ENCODE measurements around the gene RAB5B.
"Not testable (repeated sequence)": the region's sequence is repeated elsewhere in the genome, so short reads cannot be mapped to it uniquely, and the experiment has no call there.

The RAB5B gene

DNA sequence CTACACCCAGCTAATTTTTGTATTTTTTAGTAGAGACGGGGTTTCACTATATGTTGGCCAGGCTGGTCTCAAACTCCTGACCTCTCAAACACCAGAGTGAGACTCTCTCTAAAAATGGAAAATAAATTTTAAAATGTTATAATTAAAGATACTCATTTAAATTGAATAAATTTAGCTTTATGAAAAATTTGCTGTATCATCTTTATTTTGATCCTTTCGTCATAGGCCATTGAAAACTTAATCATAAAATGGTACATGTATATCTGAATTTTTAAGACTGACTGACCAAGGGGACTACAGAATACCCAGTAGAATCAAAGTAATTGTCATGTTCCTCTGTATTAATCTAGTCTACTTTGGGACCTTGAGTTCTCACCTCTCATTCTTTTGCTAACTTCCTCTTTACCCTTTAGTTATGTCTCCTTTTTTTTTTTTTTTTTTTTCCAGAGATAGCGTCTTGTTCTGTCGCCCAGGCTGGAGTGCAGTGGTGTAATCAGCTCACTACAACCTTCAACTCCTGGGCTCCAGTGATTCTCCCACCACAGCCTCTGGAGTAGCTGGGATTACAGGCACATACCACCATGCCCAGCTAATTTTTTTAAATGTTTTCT, 9.5 kb downstream of the RAB5B start:
- no peak for DNase-seq

DNA sequence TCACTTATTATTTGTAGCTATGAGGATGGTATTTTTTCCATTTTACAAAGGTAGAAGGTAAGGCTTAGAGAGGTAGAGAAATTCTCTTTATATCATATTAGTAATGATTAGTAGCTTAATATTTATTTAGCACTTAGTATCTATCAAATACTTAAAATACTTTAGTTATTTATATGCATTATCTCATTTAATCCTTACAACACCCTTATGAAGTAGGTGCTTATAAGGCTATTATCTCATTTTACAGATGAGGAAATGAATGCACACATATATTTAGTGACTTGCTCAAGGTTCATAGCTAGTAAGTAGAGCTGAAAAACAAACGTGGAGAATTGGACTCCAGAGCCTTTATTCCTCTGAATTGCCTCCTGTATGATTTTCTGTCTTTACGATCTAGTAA, 11.0 kb downstream of the RAB5B start:
- no peak for DNase-seq

DNA sequence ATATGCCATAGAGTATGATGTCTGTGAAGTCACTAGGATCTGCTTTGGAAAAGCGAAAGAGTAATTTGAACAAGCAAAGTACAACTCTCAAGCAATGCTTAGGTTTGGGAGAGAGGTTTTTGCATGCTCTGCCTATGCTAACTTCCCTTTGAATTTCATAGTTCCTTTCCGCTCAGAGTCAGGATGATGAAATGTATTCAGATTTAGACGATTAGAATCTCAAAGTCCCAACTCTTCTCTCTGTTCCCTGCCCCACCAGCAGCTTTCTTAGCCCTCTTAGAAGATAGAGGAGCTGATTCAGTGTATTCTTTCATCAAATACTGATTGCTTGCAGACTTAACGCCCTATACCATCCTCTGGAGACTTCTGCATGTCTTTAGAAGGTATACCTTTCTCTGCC, 11.5 kb downstream of the RAB5B start:
- no peak for DNase-seq

DNA sequence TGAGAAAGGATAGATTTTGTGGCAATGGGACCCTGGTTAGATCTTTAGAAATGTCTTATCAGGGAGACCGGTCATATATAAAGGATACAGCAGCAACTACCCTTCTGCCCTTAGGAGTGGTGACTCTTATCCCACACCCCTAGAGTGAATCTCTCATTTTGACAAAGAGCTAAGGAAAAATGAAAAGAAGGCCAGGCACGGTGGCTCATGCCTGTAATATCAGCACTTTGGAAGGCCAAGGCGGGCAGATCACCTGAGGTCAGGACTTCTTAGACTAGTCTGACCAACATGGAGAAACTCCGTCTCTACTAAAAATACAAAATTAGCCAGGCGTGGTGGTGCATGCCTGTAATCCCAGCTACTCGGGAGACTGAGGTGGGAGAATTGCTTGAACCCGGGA, 12.1 kb downstream of the RAB5B start:
- DNase-seq: not testable (repeated sequence)

DNA sequence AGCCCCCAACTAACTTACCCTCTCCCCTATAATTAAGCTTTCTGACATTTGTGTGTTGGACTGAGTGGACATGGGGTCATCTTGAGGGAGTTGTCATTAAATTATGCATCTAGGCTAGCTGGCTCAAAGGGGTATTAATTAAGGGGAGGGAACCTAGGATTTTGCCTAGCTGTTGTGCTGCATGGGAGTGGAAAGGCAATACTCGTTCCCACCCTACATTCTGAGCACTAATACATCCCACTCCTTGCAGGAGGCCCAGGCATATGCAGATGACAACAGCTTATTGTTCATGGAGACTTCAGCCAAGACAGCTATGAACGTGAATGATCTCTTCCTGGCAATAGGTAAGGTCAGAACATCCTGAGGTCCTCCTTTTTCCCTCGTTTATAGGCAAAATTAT, 17.2 kb downstream of the RAB5B start:
- no peak for DNase-seq

DNA sequence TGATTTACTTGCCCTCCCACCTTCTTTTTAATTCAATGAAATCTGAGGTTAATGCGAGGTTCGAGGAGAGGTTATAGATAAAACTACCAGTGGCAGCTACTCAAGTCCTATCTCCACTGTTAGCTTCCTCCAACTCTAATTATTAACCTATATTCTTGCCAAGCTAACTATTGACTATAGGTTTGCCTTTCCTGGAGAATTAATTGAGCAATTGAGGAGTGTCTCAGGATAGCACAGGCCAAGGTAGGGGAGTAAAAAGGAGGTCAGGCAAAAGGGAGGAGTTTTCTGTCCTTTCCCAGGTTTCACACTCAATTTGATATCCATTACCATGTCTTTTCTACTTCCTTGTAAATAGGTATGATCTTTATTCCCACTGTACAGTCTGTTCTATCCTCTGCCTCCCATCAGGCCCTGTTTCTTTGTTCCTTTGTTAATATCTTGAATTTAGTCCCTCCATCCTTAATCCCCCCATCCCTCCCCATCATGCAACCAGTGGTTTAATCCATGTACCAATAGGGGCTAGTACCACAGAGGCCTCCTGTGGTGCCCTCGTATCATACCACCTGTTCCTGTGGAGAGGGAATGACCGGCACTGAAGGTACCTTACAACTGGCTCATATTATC, 19.5 kb downstream of the RAB5B start:
- DNase-seq: no peak

DNA sequence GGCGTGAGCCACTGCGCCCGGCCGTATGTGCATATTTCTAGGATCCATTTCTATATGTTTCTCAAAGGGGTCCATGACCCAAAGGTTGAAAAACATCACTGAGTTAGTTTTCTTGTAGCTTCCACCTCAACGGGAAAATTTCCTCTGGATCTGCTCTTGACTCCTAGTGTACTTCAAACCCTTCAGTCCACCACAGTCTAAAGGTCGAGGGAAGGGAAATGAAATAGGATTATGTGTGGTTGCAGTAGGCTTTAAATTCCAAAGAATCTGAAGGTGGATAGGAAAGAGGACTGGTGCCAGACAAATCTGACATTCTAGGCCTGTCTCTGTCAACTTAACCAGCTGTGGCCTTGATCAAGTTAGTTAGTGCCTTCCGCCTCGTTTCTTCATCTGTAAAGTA, 21.5 kb downstream of the RAB5B start:
- no peak for DNase-seq

DNA sequence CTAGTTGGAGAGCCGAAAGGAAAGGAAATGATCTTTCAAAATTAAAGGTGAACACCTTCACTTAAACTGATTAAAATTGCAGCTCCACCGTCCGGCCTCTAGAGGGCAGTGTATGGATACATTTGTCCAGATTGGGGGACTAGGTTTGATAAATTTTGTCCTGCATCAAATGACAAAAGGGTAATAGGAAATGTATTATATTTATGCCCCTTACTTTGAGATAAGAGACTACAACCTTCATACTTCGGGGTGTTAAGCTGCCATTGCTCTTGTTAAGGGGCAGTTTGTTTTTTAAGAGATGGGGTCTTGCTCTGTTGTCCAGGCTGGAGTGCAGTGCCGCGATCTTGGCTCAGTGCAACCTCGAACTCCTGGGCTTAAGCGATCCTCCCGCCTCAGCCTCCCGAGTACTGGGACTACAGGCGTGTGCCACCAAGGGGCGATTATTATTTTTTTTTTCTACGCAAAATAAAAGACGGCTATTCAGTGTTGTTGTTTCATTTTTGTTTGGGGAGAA, 22.4 kb downstream of the RAB5B start:
- DNase-seq: peak in 4 of 5 experiments; percentile 38 to 74 (median 48)

DNA sequence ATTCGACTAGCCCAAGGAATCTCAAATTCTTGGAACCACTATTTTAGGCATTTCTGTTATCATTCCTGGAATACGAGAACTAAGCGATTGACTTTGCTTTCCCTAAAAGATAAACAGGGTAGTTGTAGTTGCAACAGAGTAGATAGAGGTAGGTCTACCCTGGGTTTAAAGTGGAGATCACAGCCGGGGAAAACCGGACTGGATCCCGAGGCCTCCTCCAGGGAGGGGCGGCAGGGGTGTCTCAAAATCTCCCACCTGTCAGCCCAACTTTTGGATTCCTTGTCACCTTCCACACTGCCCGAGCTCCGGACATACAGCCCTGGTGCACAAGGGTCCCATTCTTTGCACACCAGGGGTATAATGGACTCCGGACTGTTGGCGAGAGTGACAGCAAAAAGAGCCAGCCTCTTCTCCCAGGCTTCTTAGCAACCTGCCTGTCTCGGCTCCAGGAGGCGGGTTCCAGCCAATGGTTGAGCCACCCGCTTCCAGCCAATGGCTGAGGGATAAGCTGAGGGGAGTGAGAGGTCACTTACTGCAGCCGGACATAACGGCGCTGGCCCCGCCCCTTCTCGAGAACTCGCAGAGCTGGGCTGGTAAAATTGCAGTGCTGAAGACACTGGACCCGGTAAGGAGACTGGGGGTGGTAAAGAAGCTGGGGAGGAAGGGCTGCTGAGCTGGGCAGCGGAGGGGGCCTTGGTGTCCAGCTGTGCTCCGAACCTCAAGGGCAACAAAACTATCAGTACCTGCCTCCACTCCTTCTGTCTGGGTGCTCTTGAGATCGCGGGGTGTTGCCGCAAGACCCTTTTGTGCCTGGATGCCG, 23.0 kb downstream of the RAB5B start, which contains the start of gene SUOX:
TSS of gene SUOX (plus strand) at position 562 of the 820 bp plus-strand sequence. CDS start 4,946 bp downstream, outside the sequence.
- peak in 1 of 5 experiments; percentile 44 for DNase-seq

DNA sequence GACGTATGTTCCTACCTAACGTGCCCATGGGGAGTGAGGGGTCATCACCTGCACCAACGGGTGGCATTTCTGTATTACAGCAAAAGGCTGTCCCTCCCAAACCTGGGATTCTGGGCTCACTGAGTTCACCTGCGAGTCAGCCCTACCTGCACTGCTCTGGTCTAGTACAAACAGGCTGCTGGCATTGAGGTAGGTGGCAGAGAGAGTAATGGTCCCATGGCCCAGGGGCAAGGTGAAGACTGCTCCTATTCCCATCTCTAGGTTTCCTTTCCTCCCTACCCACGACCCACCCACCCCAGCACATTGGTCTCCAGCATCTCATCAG, 23.6 kb downstream of the RAB5B start:
- no peak for DNase-seq

DNA sequence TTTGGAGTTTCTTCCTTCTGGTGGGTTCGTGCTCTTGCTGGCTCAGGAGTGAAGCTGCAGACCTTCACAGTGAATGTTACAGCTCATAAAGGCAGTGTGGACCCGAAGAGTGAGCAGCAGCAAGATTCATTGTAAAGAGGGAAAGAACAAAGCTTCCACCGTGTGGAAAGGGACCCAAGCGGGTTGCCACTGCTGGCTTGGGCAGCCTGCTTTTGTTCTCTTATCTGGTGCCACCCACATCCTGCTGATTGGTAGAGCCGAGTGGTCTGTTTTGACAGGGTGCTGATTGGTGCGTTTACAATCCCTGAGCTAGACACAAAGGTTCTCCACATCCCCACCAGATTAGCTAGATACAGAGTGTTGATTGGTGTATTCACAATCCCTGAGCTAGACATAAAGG, 25.6 kb downstream of the RAB5B start:
- peak in 1 of 5 experiments; percentile 59 for DNase-seq

DNA sequence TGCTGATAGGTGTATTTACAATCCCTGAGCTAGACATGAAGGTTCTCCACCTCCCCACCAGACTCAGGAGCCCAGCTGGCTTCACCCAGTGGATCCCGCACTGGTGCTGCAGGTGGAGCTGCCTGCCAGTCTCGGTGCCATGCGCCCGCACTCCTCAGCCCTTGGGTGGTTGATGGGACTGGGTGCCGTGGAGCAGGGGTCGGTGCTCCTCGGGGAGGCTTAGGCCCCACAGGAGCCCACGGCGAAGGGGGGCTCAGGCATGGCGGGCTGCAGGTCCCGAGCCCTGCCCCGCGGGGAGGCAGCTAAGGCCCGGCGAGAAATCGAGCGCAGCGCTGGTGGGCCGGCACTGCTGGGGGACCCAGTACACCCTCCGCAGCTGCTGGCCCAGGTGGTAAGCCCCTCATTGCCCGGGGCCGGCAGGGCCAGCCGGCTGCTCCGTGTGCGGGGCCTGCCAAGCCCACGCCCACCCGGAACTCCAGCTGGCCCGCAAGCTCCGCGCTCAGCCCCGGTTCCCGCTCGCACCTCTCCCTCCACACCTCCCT, 26.2 kb downstream of the RAB5B start:
- not testable (repeated sequence) for DNase-seq

DNA sequence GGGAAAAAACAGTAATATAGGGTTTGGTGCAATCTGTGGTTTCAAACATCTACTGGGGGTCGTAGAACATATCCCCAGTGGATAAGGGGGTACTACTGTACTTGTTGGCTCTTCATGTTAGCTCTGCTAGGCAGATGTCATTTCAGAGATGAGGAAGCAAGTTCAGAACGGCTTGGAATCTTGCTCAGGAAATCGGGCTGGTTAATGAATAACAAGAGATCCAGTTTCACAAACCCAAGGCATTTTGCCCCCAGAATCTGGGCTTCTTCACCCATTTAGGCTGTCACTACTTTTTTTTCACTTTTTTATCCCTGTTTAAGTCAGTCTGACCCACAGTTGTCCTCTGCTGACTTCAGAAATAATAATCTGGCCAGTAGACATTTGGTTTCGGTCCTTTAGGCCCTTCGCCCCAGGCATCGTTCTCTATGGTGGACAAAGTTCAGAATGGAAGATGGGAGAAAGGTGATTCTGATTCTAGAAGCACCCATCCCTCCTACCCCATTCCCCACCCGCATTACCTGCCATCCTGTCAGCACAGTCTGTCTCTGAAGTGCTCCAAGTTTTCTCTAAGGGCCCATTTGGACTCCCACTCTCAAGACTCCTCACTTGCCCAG, 27.7 kb downstream of the RAB5B start:
- no peak for DNase-seq

DNA sequence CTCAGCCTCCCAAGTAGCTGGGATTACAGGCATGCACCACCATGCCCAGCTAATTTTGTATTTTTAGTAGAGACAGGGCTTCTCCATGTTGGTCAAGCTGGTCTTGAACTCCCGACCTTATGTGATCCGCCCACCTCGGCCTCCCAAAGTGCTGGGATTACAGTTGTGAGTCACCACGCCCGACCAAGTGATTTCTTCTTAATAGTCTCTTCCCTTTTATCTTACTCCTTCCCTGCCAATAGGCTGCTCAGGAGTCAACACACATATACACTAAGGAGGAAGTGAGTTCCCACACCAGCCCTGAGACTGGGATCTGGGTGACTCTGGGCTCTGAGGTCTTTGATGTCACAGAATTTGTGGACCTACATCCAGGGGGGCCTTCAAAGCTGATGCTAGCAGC, 29.5 kb downstream of the RAB5B start:
- not testable (repeated sequence) for DNase-seq

DNA sequence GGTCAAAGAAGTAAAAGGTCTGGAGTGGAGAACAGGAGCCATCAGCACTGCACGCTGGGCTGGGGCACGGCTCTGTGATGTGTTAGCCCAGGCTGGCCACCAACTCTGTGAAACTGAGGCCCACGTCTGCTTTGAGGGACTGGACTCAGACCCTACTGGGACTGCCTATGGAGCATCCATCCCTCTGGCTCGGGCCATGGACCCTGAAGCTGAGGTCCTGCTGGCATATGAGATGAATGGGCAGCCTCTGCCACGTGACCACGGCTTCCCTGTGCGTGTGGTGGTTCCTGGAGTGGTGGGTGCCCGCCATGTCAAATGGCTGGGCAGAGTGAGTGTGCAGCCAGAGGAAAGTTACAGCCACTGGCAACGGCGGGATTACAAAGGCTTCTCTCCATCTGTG, 30.3 kb downstream of the RAB5B start:
- no peak for DNase-seq

DNA sequence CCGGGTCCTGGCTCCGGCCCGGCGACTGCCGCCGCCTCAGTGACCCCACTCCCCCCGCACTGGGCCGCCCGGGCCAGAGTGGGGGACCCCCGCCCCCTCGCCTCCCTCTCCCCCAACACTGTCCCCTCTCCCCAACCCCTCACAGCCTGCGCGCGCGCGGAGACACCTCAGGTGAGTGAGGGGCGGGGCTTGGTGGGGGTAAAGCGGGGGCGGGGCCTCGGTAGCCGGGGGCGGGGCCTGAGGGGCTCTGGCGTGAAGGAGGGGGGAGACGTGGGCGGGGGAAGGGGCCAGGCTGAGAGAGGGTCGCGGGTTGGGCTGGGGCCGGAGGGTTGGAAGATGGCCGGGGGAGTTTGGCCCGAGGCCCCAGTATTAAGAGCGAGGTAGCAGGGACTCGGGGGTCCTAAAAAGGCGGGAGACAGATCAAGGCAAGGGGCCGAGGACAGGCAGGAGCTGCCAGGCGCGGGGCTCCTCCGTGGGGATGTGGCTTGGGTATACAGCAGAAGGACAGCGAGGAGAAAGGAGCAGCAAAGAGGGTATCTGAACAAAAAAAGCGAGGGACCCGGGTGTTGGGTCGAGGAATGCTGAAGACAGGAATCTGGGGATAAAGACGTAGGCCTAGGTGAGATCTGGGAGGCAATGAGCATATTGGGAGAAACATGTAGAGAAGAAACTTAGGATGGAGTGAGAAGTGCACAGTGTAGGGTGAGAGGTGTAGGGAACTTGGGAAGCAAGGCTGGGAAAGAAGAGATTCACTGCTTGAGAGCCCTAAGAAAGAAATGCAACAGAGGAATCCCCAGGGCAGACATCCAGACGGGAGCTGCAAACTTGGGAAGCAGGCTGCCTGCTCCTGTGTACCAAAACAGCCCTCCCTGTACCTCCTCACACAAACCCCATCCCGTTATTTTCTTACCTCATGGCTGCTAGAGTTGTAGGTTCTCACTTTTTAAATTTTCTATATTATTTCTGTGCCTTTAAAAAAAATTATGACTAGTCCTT, 34.0 kb downstream of the RAB5B start:
- DNase-seq: peak; percentile 39 to 66 (median 63)

DNA sequence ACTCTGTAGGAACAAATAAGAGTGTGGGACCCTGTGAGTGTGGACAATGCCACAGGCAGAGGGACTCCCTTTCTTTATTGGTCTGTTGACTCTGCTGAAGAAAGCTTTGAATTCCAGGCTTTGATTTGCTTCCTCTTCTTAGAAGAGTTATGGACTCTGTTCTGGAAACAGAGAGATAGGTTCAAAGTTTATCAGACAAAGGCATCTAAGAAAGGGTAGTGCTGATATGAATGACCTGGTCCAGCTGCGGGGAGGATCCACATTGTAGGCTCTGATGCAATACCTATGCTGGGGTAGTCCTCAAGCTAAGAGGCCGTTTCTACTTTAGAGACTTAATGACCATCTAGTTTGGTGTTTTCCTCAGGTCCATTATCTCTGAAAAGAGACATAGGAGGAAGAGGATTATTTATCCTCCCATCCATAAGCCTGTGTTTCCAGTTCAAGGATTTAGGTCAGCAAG, 36.3 kb downstream of the RAB5B start:
- DNase-seq: no peak

DNA sequence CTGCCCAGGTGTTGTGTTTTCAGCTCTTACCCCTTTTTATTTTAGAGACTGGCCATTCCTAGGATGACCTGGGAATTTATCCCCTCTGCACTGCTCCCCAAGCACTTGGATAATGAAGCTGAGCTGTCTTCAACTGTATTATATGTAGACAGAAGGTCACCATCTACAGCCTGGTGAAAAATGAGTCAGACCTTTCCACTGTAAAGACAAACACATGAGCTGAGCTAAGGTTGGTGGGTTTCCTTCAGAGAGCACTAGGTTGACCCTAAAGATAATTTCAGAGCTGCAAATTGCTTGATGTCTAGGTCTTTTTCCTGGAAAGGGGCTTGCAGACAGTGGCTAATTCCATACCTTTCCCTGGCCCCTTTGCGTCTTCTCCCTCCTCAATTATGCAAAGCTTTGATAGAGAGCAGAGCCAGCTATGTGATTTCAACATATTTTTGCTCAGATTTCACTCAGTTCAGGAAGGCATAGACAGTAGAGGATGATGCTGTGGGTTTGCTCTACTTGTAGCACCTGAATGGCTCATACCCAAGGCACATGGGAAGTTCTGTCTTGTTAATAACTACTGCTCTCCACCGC, 37.7 kb downstream of the RAB5B start:
- DNase-seq: no peak

DNA sequence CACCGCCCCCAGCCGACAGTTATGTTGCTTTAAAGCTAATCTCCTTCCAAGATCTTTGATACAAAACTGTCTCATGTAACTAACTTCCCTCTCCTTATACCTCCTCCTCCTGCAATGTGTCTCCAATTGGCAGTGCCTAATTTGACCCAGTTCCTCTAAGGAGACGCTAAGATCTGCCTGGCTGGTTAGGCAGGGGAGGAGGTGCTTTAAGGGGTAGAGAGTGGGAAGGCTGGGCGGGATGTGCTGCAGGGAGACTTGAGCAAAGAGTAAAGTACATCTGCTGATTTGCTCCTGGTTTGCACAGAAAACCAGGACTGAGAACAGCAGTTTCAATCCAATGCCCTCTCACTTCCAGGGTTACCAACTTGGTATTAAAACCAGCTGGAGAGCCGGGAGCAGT, 39.6 kb downstream of the RAB5B start:
- no peak for DNase-seq

DNA sequence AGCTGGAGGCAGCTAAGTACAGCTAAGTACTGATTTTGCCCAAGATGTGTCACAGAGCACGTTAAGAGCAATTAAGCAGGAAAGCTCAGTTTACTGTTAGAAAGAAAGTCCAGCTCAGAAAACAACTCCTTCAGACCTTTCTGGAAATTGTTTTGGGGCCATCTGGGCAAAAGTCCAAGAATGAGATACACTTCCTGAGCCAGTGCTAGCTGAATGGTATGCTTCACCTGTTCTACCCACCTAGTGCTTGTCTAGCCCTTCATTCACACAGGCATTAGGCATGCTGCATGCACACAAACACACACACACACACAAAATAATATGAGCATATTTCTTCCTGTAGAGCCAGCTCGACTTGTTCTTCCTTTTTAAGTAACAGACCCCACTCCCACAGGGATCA, 40.3 kb downstream of the RAB5B start:
- DNase-seq: no peak

DNA sequence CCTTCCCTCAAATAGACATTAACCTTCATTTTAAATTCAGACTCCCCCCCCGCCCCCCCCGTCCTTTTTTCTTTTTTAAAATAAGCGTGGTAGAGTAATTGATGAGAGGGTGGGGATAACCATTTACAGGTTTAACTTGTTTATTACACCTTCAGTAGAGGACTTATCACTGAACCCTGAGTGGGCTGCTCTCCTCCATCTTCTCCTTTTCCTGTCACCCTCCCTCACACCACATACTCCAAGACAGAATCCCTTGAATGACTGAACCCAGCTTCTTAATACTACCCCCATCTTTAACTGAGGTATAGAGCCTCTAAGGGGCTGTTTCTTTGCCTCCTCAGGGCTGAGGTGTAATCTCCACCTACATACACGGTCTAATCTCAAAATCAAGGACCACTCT, 43.3 kb downstream of the RAB5B start:
- DNase-seq: no peak
